Endothelial cell of umbilical vein (primary cell): ENCODE measurements around the gene TOX4. TPM values are rescaled to one million over a fixed set of nuclear protein-coding genes. Genes with fewer than 3 reads are reported as not detected.

ENCODE experiments used
- BruUV-seq: library from RNA; stranded (reverse); fragments of 400-500 nt; replicated peaks from 2 replicates; lab custom pipeline; 2021; lab: Mats Ljungman, UMichigan
- CTCF ChIA-PET: fragments of 300-600, 350-600 bp; sonication (Branson Sonifier 250); formaldehyde crosslinking; loops from one replicate; lab custom pipeline; 2021; ENCODE audit warnings: antibody characterized with exemption, inconsistent platforms; lab: Charles Lee
- POLR2A ChIA-PET: fragments of 300-600, 350-600 bp; sonication (Branson Sonifier 250); formaldehyde crosslinking; loops from one replicate; lab custom pipeline; 2021; ENCODE audit warnings: antibody characterized with exemption, inconsistent platforms; lab: Charles Lee
- DNase-seq: peaks from one replicate; pipeline ENCODE4 v3.0.0-alpha.2; 2011; ENCODE audit warnings: low read depth, low spot score
- FAIRE-seq: peaks from 2 replicates; lab custom pipeline; 2011; peaks lifted over from hg19 to GRCh38; lab: Jason Lieb, UNC
- H2AFZ ChIP-seq: 2 replicates; pipeline ENCODE4 v1.6.0; 2012; ENCODE audit warnings: low read depth, low read length, control low read depth, inconsistent platforms
- H3K27ac ChIP-seq: 2 replicates; pipeline ENCODE4 v1.5.1; 2011; ENCODE audit warnings: low read depth, mild to moderate bottlenecking, control low read depth, low read length, moderate library complexity; ENCODE audit not compliant: insufficient read depth
- H3K27me3 ChIP-seq, 2 experiments: 2 replicates each; pipeline versions ENCODE4 v1.6.0 to v1.6.1; 2011; ENCODE audit warnings: low read length in 2 of 2, mixed read lengths in 1 of 2; ENCODE audit not compliant: control insufficient read depth in 2 of 2, insufficient read depth in 2 of 2
- H3K36me3 ChIP-seq, 2 experiments: 2 replicates in 1 of 2; 3 replicates in 1 of 2; pipeline ENCODE4 v1.5.1; 2011; ENCODE audit warnings: low read length in 2 of 2, mild to moderate bottlenecking in 1 of 2, moderate library complexity in 1 of 2; ENCODE audit not compliant: control insufficient read depth in 2 of 2, insufficient read depth in 2 of 2; ENCODE audit errors: extremely low read depth in 1 of 2
- H3K4me1 ChIP-seq: 3 replicates; pipeline ENCODE4 v1.5.1; 2011; ENCODE audit warnings: mild to moderate bottlenecking, low read length; ENCODE audit not compliant: control insufficient read depth, insufficient read depth; ENCODE audit errors: extremely low read depth
- H3K4me2 ChIP-seq: 2 replicates; pipeline ENCODE4 v1.6.1; 2011; ENCODE audit warnings: low read length, control low read depth, mixed read lengths; ENCODE audit not compliant: insufficient read depth
- H3K4me3 ChIP-seq, 3 experiments: fragments of 200-600 bp in 1 of 3; sonication (generic), shearing (Covaris generic) in 1 of 3; replicated peaks in 1 of 3; 2 replicates each; pipeline ENCODE4 v1.5.1; 2011 to 2016; ENCODE audit warnings: control low read depth in 3 of 3, low read length in 3 of 3, mild to moderate bottlenecking in 2 of 3, inconsistent platforms in 1 of 3, low read depth in 1 of 3, moderate library complexity in 1 of 3; ENCODE audit not compliant: insufficient read depth in 1 of 3
- H3K79me2 ChIP-seq: 2 replicates; pipeline ENCODE4 v1.6.0; 2012; ENCODE audit warnings: low read length, inconsistent platforms; ENCODE audit not compliant: control insufficient read depth, insufficient read depth
- H3K9ac ChIP-seq: replicated peaks from 2 replicates; pipeline ENCODE3; 2011; ENCODE audit warnings: low read length, control low read depth; ENCODE audit not compliant: insufficient read depth; ENCODE audit errors: extremely low read depth
- H3K9me1 ChIP-seq: replicated peaks from 3 replicates; pipeline ENCODE4 v1.6.0; 2011; ENCODE audit warnings: mild to moderate bottlenecking, low read length; ENCODE audit not compliant: control insufficient read depth, insufficient read depth; ENCODE audit errors: extremely low read depth
- H3K9me3 ChIP-seq: replicated peaks from 2 replicates; pipeline ENCODE4 v1.5.1; 2012; ENCODE audit warnings: low read length, inconsistent platforms; ENCODE audit not compliant: control insufficient read depth, insufficient read depth
- H4K20me1 ChIP-seq: replicated peaks from 2 replicates; pipeline ENCODE3; 2011; ENCODE audit warnings: mild to moderate bottlenecking, low read length; ENCODE audit not compliant: control insufficient read depth, insufficient read depth; ENCODE audit errors: extremely low read depth
- FOS ChIP-seq: IDR thresholded peaks from 2 replicates; pipeline ENCODE4 v1.6.1; 2011; ENCODE audit warnings: mild to moderate bottlenecking, low read length, moderate library complexity, borderline replicate concordance; ENCODE audit not compliant: insufficient read depth
- GATA2 ChIP-seq: IDR thresholded peaks from 2 replicates; pipeline ENCODE4 v1.7.0; 2011; ENCODE audit warnings: low read depth, mild to moderate bottlenecking, moderate library complexity, mixed read lengths, low read length; ENCODE audit not compliant: insufficient read length, insufficient read depth
- MYC ChIP-seq: IDR thresholded peaks from one replicate; pipeline ENCODE4 v1.6.1; 2011; ENCODE audit warnings: mild to moderate bottlenecking, low read depth, low read length
- POLR2A ChIP-seq: IDR thresholded peaks from 2 replicates; pipeline ENCODE4 v1.6.1; 2012; ENCODE audit warnings: low read depth, mild to moderate bottlenecking, control low read depth, low read length
- dilution Hi-C: fragments of 300-500 bp; cut with MboI; formaldehyde crosslinking; loops from one replicate; pipeline ENCODE4 v1.15.0; 2019; ENCODE audit warnings: low sequenced_read_pairs; ENCODE audit not compliant: extremely low pct_ligation_motif_present
- intact Hi-C: fragments of 100-400 bp; cut with micrococcal nuclease; formaldehyde crosslinking; loops from one replicate; pipeline ENCODE4 v1.10.0; 2022
- polyA plus RNA-seq, 4 experiments: library from polyadenylated mRNA; depleted of rRNA in 3 of 4; stranded (reverse) in 3 of 4; unstranded in 1 of 4; fragments of >200 nt; gene quantifications; 2 replicates each; pipeline versions ENCODE4 v1.2.1 to v1.2.3, GENCODE V29; 2011 to 2012; ENCODE audit warnings: missing spikeins in 1 of 4
- total RNA-seq: library from RNA; stranded (reverse); gene quantifications from 2 replicates; pipeline ENCODE4 v1.2.3, GENCODE V29; 2021

TOX4 gene
- total and polyA plus RNA-seq, 2 donors (not counting 3 experiments of a cell fraction or from before 2014, with no cell fraction given), result 67.4 to 78.4 TPM

GRCh38 chr14:21520767-21521166 is 43.8 kb downstream of the TOX4 start:
- Histone ChIP-seq H2AFZ (no peak overlapping the region), H3K27ac (no peak overlapping the region), H3K4me2 (no peak overlapping the region), H3K9me3 (no peaks in the 10 kb centered on the region), H3K4me1 (no peaks in the 10 kb centered on the region), H3K4me3 (no peak overlapping the region), H3K36me3 (no peaks in the 10 kb centered on the region), H3K27me3 (peaks cover 14 to 15% of the 10 kb centered on the region in 2 experiments), H4K20me1 (no peaks in the 10 kb centered on the region), H3K9ac (no peak overlapping the region), H3K9me1 (no peaks in the 10 kb centered on the region), H3K79me2 (no peaks in the 10 kb centered on the region)
- dilution Hi-C loops (no loop called here), intact Hi-C loops (no loop called here)
- ChIA-PET CTCF (interaction anchor here (1.3 kb wide), 1 partner anchor 23 kb away, joined by 4 read pairs; no protein-coding TSS in a partner anchor), POLR2A (no interaction called here)
- DNase-seq, result no peak
- FAIRE-seq, result no peak
- TF ChIP-seq FOS, result no peak
- TF ChIP-seq GATA2, result no peak
- no TSS peak for BruUV-seq

GRCh38 chr14:21521501-21521900 is 44.5 kb downstream of the TOX4 start:
- Histone ChIP-seq H3K9me3 (no peaks in the 10 kb centered on the region), H3K9ac (no peak overlapping the region), H3K4me2 (no peak overlapping the region), H3K79me2 (no peaks in the 10 kb centered on the region), H3K4me3 (no peak overlapping the region), H3K9me1 (no peaks in the 10 kb centered on the region), H3K27ac (no peak overlapping the region), H3K36me3 (no peaks in the 10 kb centered on the region), H3K4me1 (peaks cover 1% of the 10 kb centered on the region), H4K20me1 (no peaks in the 10 kb centered on the region), H3K27me3 (peaks cover 11 to 12% of the 10 kb centered on the region in 2 experiments), H2AFZ (no peak overlapping the region)
- dilution Hi-C loops (no loop called here), intact Hi-C loops (no loop called here)
- TF ChIP-seq MYC (no peak), FOS (no peak), POLR2A (no peak)
- BruUV-seq, result no TSS peak
- no peak for DNase-seq
- ChIA-PET POLR2A (no interaction called here), CTCF (interaction anchor here (1.3 kb wide), 1 partner anchor 23 kb away, joined by 4 read pairs; no protein-coding TSS in a partner anchor)
- FAIRE-seq, result no peak
